SKM-1 (cell line): ENCODE data around the gene TRAF2.

Experiments
- DNase-seq: peaks from one replicate; lab custom pipeline; 2025; ENCODE audit not compliant: unreplicated experiment; lab: John Stamatoyannopoulos, UW

Gene TRAF2

GRCh38 chr9:136847088-136847825 lies 39.1 kb upstream of the TRAF2 start:
- peak; percentile 53 for DNase-seq

- DNase-seq = peak; percentile 48
Measured at GRCh38 chr9:136847826-136848392, 38.4 kb upstream of the TRAF2 start.

GRCh38 chr9:136848393-136849037 lies 37.8 kb upstream of the TRAF2 start:
- DNase-seq = peak; percentile 26

DNA sequence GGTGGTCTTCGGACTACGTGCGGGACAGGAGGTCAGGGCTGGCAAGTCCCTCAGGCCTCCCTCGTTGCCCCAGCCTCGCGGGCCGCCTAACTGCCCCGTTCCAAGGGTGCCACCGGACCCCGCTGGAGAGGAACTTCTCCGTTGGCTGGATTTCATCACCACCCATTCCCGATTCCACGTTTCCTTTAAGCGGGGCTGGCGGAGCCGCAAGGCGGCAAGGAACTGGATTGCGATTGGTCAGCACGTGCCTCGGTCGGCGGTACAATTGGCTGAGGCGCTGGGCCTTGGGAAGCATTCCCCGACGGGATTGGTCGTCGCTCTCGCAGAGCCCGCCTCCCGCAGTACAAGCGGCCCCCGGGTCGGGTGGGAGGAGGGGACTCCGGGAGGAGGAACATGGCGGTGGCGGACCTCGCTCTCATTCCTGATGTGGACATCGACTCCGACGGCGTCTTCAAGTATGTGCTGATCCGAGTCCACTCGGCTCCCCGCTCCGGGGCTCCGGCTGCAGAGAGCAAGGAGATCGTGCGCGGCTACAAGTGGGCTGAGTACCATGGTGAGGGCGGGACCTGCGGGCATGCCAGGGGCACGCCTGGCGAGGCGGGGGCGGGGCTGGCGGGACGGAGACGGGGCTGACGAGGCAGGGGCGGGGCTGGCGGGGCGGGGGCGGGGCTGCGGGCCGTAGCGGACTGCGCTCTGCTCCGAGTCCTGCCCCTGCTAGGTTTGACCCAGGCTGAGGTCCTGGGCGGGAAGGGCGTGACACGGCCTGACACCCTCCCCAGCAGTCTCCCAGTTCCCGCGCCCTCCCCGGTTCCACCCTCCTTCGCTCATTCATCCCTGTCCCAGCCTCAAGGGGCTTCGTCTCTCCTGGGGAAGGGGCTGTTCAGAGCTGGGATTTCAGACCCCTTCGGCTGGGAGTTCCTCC lies 37.0 kb upstream of the TRAF2 start, which contains the start of gene PHPT1:
Gene PHPT1, plus strand, starts transcription at position 372 of the 922 bp plus-strand sequence. Its CDS starts 22 bp downstream, at position 394.
- peak; percentile 98 for DNase-seq

GRCh38 chr9:136849960-136850865 lies 36.1 kb upstream of the TRAF2 start:
- no peak for DNase-seq

DNA sequence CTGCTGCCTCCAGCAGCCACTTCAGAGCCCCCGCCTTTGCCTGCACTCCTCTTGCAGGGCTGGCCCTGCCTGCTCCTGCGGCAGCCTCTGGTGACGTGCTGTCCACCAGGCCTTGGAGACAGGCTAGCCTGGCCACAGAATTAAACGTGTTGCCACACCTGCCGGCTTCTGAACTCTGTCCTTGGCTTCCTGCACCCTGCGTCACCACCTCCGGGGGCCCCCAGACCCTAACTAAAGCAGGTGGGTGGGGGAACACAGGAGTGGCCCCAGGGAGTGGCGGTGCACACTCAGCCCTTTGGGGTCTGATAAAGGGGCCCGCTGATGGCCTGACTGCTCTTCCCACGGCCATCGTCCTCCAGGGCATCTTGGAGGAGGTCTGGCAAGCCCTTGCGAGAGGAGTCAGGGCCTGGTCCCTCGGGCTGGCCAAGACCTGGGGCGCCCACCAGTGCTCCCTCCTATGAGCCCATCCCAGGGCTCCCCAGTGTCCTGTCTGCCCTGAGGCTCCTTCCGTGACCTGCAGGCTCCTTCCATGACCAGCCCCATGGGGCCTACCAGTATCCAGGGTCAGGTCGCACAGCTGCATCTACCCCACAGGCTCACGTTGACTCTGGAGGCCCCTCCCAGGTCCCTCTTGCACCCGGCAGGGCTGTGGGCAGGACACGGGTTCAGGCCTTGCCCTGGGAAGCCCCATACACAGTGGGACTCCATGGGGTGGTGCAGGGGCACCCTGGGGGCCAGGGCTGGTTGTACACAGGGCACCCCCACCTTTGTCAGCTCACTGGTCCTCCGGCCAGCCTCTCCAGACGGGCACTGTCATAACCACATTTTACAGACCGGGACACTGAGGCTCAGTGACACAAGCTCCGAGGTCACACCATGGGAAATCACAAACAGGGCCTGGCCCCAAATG lies 35.2 kb upstream of the TRAF2 start:
- DNase-seq = no peak

DNA sequence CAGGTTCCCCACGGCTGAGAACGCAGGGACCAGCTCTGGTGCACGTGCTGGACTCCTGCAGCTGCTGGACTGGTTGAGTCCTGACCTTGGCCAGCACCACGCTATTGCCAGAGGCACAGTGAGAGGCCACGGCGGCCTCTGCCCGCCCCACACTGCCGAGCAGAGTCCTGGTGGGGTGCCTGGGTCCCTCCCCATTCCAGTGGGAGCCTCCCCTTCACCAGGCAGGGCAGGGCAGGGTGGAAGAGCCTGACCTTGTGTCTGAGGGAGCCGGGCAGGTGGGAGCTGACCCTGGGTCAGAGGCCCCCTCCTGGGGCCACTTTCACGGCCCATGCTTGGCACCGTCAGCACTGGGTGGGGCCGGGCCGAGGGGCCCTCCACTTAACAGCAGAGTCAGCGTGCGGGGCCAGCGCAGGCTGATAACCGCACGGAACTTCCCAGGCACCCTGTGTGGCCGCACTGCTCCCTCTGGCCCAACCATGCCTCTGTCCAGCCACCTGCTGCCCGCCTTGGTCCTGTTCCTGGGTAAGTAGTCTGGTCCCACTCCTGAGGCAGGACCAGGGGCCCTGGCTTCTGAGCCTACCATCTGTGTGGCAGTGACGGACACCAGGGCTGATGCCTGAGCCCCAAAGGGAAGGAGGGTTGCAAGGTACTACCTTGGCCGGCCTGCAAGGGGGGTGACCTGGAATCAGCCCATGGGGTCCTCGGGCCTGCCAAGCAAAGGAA lies 34.2 kb upstream of the TRAF2 start, which contains the start of gene MAMDC4:
Gene MAMDC4, plus strand, starts transcription at position 406 of the 723 bp plus-strand sequence. Its CDS starts 71 bp downstream, at position 477.
- DNase-seq = no peak

DNA sequence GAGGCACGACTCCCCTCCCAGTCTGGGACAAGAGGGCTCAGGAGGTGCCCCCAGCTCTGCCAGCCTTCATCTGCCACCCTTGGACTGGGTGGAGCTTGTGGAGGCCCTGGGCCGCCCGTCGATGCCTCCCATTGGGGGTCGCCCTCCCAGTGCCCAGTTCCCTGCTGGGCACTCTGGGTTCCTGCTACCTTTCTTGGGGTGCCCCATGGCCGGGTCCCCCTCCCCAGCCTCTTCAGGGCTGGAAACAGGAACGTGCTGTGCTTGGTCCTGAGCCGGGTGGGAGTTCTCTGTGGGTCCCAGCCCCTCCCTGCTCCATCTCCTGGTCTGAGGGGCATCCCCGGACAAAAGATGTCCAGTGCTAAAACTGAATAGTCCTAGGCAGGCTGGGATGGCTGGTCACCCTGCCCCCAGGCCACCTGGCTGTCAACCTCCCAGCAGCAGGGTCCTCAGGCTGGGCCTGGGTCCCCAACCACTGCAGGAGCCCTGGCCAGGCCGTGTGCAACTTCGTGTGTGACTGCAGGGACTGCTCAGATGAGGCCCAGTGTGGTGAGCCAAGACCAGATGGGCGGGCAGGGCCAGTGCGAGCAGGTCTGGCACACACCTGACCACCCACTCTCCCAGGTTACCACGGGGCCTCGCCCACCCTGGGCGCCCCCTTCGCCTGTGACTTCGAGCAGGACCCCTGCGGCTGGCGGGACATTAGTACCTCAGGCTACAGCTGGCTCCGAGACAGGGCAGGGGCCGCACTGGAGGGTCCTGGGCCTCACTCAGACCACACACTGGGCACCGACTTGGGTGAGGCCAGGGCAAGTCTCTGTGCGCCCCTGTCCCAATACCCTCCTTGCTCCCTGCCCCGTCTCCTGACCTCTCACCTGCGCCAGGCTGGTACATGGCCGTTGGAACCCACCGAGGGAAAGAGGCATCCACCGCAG lies 33.4 kb upstream of the TRAF2 start:
- DNase-seq = no peak

DNA sequence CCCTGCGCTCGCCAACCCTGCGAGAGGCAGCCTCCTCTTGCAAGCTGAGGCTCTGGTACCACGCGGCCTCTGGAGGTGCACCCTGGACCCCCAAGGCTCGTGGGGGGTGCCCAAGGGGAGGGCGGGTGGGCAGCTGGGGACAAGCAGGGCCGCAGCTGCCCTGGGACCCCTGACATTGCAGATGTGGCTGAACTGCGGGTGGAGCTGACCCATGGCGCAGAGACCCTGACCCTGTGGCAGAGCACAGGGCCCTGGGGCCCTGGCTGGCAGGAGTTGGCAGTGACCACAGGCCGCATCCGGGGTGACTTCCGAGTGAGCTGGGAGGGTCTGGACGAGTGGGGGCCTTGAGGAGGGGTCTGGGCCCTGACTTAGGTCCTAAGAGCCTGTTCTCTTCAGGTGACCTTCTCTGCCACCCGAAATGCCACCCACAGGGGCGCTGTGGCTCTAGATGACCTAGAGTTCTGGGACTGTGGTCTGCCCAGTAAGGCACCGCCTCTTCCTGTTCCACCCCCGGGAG lies 32.7 kb upstream of the TRAF2 start:
- no peak for DNase-seq

GRCh38 chr9:136854113-136854841 lies 32.0 kb upstream of the TRAF2 start:
- no peak for DNase-seq

DNA sequence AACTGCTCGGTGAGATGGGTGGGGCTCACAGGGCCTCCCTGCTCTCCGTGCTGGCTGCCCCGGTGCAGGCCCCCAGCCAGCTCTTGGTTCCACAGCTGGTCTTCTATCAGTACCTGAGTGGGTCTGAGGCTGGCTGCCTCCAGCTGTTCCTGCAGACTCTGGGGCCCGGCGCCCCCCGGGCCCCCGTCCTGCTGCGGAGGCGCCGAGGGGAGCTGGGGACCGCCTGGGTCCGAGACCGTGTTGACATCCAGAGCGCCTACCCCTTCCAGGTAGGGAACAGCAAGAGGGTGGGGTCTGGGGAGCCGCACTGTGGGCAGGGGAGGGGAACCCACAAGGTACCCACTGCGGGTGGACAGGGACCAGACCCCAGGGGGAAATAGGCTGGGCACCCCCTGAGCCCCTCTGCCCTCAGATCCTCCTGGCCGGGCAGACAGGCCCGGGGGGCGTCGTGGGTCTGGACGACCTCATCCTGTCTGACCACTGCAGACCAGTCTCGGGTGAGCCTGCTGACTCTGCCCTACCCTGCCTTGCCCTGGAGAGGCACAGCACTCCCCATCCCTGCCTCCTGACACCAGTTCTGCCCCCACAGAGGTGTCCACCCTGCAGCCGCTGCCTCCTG lies 31.4 kb upstream of the TRAF2 start:
- no peak for DNase-seq

- no peak for DNase-seq
Measured at GRCh38 chr9:136855461-136856078, 30.7 kb upstream of the TRAF2 start.

GRCh38 chr9:136856079-136856476 lies 30.2 kb upstream of the TRAF2 start:
- no peak for DNase-seq

DNA sequence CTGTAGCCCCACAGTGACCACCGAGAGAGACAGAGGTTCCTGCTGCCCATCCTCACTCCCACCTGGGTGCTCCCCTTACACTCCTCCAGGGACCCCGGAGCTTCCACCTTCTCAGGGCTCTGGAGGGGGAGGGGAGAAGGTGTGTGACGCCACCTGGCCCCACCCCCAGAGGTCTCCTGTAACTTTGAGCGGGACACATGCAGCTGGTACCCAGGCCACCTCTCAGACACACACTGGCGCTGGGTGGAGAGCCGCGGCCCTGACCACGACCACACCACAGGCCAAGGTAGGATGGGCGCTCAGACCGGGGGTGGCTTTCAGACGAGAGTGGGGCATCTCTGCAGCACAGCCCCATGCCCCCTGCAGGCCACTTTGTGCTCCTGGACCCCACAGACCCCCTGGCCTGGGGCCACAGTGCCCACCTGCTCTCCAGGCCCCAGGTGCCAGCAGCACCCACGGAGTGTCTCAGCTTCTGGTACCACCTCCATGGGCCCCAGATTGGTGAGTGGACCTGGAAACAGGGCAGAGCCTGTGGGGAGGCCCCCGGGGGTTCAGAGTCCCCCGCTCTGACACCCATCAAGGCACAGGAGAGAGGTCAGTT lies 29.7 kb upstream of the TRAF2 start:
- no peak for DNase-seq

- no peak for DNase-seq
Measured at GRCh38 chr9:136857166-136857565, 29.1 kb upstream of the TRAF2 start.
